Epithelial cell of proximal tubule (primary cell): ENCODE measurements around the gene IL17RC. TPM values are rescaled to one million over a fixed set of nuclear protein-coding genes. Genes with fewer than 3 reads are reported as not detected.

Experiments
- DNase-seq: peaks from one replicate; pipeline ENCODE4 v3.0.0-alpha.2; 2011; ENCODE audit warnings: low read depth
- H3K4me3 ChIP-seq: 2 replicates; pipeline ENCODE4 v1.5.1; 2011; ENCODE audit warnings: low read depth, mild to moderate bottlenecking, low read length
- total RNA-seq: library from RNA; depleted of rRNA; stranded (reverse); fragments of >200 nt; gene quantifications from 2 replicates; pipeline ENCODE4 v1.2.3, GENCODE V29; 2015
- TF ChIP-seq, protein P1 (sequence below): conservative IDR thresholded peaks from 2 replicates; pipeline ENCODE4 v1.5.1; 2012; ENCODE audit warnings: low read depth, mild to moderate bottlenecking, low read length

The IL17RC gene
- total RNA-seq, 1 donor from 2014 or later: 35.3 TPM

DNA sequence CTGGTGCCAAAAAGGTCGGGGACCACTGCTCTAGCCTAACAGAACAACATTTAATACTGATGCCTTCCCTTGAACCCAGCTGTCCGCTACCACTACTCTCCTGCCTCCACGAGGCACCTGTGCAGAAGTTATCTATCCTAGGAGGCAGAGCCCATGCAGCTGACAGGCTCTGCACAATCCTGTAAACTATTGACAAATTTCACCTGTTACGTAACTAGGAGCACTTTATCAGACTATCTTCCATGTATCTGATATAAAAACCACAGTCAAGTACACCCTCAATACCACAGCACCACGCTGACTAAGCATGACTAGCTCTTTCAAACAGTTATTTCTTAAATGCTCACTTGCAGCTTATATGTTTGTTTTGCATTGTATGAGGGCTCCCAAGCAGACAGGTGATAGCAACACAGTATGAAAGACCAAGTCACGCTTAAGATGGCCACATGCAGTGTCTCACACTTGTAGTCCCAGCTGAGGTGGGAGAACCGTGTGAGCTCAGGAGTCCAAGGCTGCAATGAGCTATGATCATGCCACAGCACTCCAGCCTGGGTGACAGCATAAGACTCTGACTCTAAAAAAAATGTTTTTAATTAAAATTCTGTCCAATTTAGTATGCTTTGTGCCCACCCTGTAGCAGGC lies 4.5 kb upstream of the IL17RC start:
- H3K4me3 ChIP-seq: no peak overlapping the region
- TF ChIP-seq, protein P1, sequence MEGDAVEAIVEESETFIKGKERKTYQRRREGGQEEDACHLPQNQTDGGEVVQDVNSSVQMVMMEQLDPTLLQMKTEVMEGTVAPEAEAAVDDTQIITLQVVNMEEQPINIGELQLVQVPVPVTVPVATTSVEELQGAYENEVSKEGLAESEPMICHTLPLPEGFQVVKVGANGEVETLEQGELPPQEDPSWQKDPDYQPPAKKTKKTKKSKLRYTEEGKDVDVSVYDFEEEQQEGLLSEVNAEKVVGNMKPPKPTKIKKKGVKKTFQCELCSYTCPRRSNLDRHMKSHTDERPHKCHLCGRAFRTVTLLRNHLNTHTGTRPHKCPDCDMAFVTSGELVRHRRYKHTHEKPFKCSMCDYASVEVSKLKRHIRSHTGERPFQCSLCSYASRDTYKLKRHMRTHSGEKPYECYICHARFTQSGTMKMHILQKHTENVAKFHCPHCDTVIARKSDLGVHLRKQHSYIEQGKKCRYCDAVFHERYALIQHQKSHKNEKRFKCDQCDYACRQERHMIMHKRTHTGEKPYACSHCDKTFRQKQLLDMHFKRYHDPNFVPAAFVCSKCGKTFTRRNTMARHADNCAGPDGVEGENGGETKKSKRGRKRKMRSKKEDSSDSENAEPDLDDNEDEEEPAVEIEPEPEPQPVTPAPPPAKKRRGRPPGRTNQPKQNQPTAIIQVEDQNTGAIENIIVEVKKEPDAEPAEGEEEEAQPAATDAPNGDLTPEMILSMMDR: no peak
- DNase-seq: no peak

DNA sequence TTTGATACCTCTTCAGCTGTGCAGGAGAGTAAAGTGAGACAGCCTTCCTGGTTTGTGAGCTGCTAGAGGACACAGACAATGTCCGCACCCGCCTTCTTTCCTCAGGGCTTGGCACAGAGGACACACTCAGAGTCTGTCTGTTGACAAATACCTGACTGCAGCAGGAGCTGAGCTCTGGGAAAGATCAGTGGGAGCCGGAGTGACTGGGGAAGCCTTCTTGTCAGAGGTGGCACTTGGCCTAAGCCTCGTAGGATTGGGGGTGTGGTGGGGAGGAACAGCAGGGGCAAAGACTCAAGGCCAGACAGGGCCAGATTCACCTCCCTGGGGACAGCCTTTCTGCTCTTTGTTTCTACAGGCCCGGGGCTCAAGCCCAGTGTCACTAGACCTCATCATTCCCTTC lies 3.3 kb upstream of the IL17RC start:
- no peak for DNase-seq
- TF ChIP-seq, protein P1: no peak

DNA sequence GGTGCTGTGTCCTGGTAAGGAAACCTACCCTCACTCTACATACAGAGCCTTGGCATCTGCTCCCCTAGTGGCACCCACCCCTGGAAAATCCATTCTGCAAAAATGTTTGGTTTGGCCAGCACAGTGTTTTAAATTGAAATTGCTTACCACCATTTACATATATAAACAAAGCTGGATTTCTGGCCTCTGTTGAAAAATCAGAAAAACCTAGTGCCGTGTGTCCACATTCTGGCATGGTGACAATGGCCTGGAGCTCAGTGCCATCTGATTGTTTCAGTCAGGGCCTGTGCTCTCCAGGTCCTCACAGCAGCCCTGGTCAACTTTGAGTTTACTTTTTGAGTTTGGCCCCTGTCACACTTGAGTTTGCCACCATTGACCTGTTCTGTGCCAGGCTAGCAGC lies 2.9 kb upstream of the IL17RC start:
- H3K4me3 ChIP-seq: no peak overlapping the region
- DNase-seq: no peak
- TF ChIP-seq, protein P1: no peak

More for the DNA sequence above, 3.3 kb upstream of the IL17RC start:
- no peak overlapping the region for H3K4me3 ChIP-seq

DNA sequence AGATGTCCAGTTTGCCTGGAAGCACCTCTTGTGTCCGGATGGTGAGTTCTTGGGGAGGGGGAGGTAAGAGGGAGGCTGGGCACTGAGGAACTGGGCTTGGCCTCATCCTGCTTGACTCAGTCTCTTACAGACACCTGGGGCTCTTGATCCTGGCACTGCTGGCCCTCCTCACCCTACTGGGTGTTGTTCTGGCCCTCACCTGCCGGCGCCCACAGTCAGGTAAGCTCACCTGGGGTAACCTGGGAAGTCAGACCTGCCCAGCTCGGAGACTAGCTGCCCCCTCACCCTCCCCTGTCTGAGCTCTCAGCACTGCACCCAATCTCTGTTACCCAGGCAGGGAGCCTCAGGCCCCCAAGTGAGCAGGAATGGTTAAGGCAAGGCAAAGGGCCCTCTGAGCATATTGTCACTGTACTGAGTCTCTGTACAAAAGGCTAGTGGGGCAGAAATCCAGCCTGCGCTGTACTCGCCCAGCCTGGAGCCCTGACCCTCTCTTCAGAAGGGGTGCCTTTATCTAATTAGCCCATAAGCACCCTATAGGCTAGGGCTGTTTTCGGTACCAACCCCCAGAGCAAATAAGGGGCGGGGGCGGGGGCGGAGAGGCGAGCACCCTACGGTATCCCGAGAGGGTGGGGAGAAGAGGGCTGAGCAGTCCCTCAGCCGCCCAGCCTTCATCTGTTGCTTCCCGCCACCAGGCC lies 2.2 kb upstream of the IL17RC start:
- H3K4me3 ChIP-seq: peak overlapping the region; percentile 64
- TF ChIP-seq, protein P1: no peak
- DNase-seq: no peak

DNA sequence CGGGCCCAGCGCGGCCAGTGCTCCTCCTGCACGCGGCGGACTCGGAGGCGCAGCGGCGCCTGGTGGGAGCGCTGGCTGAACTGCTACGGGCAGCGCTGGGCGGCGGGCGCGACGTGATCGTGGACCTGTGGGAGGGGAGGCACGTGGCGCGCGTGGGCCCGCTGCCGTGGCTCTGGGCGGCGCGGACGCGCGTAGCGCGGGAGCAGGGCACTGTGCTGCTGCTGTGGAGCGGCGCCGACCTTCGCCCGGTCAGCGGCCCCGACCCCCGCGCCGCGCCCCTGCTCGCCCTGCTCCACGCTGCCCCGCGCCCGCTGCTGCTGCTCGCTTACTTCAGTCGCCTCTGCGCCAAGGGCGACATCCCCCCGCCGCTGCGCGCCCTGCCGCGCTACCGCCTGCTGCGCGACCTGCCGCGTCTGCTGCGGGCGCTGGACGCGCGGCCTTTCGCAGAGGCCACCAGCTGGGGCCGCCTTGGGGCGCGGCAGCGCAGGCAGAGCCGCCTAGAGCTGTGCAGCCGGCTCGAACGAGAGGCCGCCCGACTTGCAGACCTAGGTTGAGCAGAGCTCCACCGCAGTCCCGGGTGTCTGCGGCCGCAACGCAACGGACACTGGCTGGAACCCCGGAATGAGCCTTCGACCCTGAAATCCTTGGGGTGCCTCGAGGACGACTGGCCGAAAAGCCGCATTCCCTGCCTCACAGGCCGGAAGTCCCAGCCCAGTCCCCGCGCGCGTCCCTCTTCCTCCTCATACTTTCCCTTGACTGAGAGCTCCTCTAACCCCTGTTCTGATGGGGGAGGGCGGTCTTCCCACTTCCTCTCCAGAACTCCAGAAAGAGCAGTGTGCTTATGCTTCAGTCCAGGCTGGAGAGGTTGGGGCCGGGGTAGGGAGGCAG lies 1.4 kb upstream of the IL17RC start:
- H3K4me3 ChIP-seq: peak overlapping the region; percentile 64
- TF ChIP-seq, protein P1: peak; percentile 43
- no peak for DNase-seq

DNA sequence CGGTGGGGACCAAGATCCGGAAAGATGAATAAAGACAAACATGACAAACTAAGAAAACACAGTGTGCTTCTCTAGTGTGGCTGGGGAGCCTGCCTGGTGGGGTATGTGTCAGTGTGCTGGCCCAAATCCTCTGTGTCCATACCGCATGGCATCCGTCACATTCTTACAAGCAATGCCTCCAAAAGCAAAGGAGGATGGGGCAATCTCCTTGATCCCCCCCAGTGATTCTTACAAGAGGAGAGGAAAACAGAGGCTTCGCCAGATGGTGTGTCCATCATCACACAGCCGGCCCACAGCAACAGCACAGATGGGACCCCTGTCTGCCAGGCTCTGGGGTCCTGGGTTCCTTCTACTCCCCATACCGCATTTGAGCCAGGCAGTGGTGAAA lies 558 bp upstream of the IL17RC start:
- peak overlapping the region; percentile 59 for H3K4me3 ChIP-seq
- TF ChIP-seq, protein P1: no peak
- DNase-seq: no peak
